Measurements from ENCODE around the gene LRRC30.

- TF ChIP-seq CTCF (IDR thresholded peaks at IDR 0.05 in 4 of 5, conservative IDR thresholded peaks at IDR 0.05 in 1 of 5) = no peak
- TF ChIP-seq POLR2A (IDR thresholded peaks at IDR 0.05) = no peak
Observed at GRCh38 chr18:7281579-7281978, 50.7 kb downstream of the LRRC30 start.
